A549 (cell line): Measurements from ENCODE around the gene CMTM3. TPM values are rescaled to one million over a fixed set of nuclear protein-coding genes. Genes with fewer than 3 reads are reported as not detected.

Experiments used
- ATAC-seq, 2 experiments: fragments of 200-7000 bp in 1 of 2; fragments of >200 bp in 1 of 2; cut with Nextera tagmentation in 1 of 2; cut with Tn5 transposase in 1 of 2; 3 replicates each; pipeline versions ENCODE4 v1.8.0 to v1.9.1; 2018 to 2020; ENCODE audit warnings: mild to moderate bottlenecking in 1 of 2, moderate library complexity in 1 of 2
- CTCF ChIA-PET: fragments of 300-600 bp; sonication (Branson Sonifier 250); formaldehyde crosslinking; extraction: SDS; loops from one replicate; lab custom pipeline; 2021; ENCODE audit warnings: antibody characterized with exemption, inconsistent platforms; lab: Yijun Ruan, JAX
- POLR2A ChIA-PET: fragments of 350-600 bp; formaldehyde crosslinking; extraction: SDS; loops from one replicate; lab custom pipeline; 2021; ENCODE audit warnings: antibody characterized with exemption, inconsistent platforms; lab: Yijun Ruan, JAX
- DNase-seq, 2 experiments: peaks; one replicate each; pipeline versions ENCODE4 v3.0.0 to v3.0.0-alpha.2; 2011 to 2016; ENCODE audit warnings: low read depth in 1 of 2, low spot score in 1 of 2
- FAIRE-seq: peaks from 2 replicates; lab custom pipeline; 2011; peaks lifted over from hg19 to GRCh38; lab: Jason Lieb, UNC
- H3K27ac ChIP-seq, 2 experiments: fragments of >200 bp; sonication (Bioruptor Twin); formaldehyde crosslinking; 3 replicates each; pipeline ENCODE4 v1.5.1; 2016 to 2017
- H3K4me1 ChIP-seq: fragments of >200 bp; sonication (Bioruptor Twin); formaldehyde crosslinking; 3 replicates; pipeline ENCODE4 v1.6.1; 2016
- H3K4me2 ChIP-seq: fragments of >200 bp; sonication (Bioruptor Twin); formaldehyde crosslinking; 3 replicates; pipeline ENCODE4 v1.6.1; 2016
- H3K4me3 ChIP-seq: fragments of >200 bp; sonication (Bioruptor Twin); formaldehyde crosslinking; 3 replicates; pipeline ENCODE4 v1.5.1; 2016
- H3K9me3 ChIP-seq: fragments of >200 bp; sonication (Bioruptor Twin); formaldehyde crosslinking; 3 replicates; pipeline ENCODE4 v1.6.1; 2016
- CBX2 ChIP-seq: fragments of 200-600 bp; sonication (generic); IDR thresholded peaks from 2 replicates; pipeline ENCODE4 v1.6.1; 2016; ENCODE audit warnings: low read depth, mild to moderate bottlenecking, borderline replicate concordance
- CEBPB ChIP-seq, 2 experiments: fragments of >200 bp in 1 of 2; sonication (Bioruptor Twin) in 1 of 2; formaldehyde crosslinking in 1 of 2; IDR thresholded peaks; 2 replicates each; pipeline ENCODE4 v1.6.1; 2012 to 2016
- CHD2 ChIP-seq: fragments of 150-350 bp; IDR thresholded peaks from 2 replicates; pipeline ENCODE4 v1.6.1; 2014; ENCODE audit warnings: low read length; ENCODE audit not compliant: partially characterized antibody
- EP300 ChIP-seq, 2 experiments: fragments of >200 bp; sonication (Bioruptor Twin); formaldehyde crosslinking; IDR thresholded peaks; 2 replicates in 1 of 2; 3 replicates in 1 of 2; pipeline ENCODE4 v1.6.1; 2016 to 2017
- FOSB ChIP-seq: fragments of 250-450 bp; sonication (Bioruptor Pico); IDR thresholded peaks from 2 replicates; pipeline ENCODE4 v1.5.0; 2020; ENCODE audit warnings: mild to moderate bottlenecking, moderate library complexity
- GATA3 ChIP-seq: IDR thresholded peaks from 2 replicates; pipeline ENCODE4 v1.6.1; 2012; ENCODE audit warnings: borderline replicate concordance
- HDAC2 ChIP-seq: fragments of 200-600 bp; sonication (generic); IDR thresholded peaks from 2 replicates; pipeline ENCODE4 v1.6.1; 2016
- HEYL ChIP-seq: fragments of 250-450 bp; sonication (Bioruptor Pico); IDR thresholded peaks from 2 replicates; pipeline ENCODE4 v1.8.0; 2021; ENCODE audit warnings: mild to moderate bottlenecking, moderate library complexity
- HOXA7 ChIP-seq: fragments of 250-450 bp; sonication (Bioruptor Pico); IDR thresholded peaks from 2 replicates; pipeline ENCODE4 v1.5.0; 2020; ENCODE audit warnings: mild to moderate bottlenecking, moderate library complexity
- KDM5A ChIP-seq: fragments of 200-600 bp; sonication (generic); IDR thresholded peaks from 2 replicates; pipeline ENCODE4 v1.6.1; 2016; ENCODE audit warnings: antibody characterized with exemption, mild to moderate bottlenecking
- MAFK ChIP-seq: fragments of 450-650 bp; IDR thresholded peaks from 2 replicates; pipeline ENCODE4 v1.6.1; 2014; ENCODE audit not compliant: partially characterized antibody
- RARB ChIP-seq: fragments of 250-450 bp; sonication (Bioruptor Pico); IDR thresholded peaks from 2 replicates; pipeline ENCODE4 v1.8.0; 2021; ENCODE audit warnings: mild to moderate bottlenecking, moderate library complexity
- RCOR1 ChIP-seq: fragments of 150-350 bp; IDR thresholded peaks from 2 replicates; pipeline ENCODE4 v1.6.1; 2014; ENCODE audit warnings: antibody characterized with exemption, low read length, low read depth
- RNF2 ChIP-seq: fragments of 200-600 bp; sonication (generic); IDR thresholded peaks from 2 replicates; pipeline ENCODE4 v1.6.1; 2016; ENCODE audit warnings: low read depth, mild to moderate bottlenecking, antibody characterized with exemption, moderate library complexity, borderline replicate concordance
- SMC3 ChIP-seq: fragments of >200 bp; sonication (Bioruptor Twin); formaldehyde crosslinking; IDR thresholded peaks from 3 replicates; pipeline ENCODE4 v1.6.1; 2018; ENCODE audit warnings: inconsistent platforms
- SREBF2 ChIP-seq: fragments of 450-650 bp; IDR thresholded peaks from 2 replicates; pipeline ENCODE4 v1.6.1; 2014; ENCODE audit warnings: mild to moderate bottlenecking, moderate library complexity
- TFCP2L1 ChIP-seq: fragments of 250-450 bp; sonication (Bioruptor Pico); IDR thresholded peaks from 2 replicates; pipeline ENCODE4 v1.5.0; 2021; ENCODE audit warnings: mild to moderate bottlenecking
- TP53 ChIP-seq: fragments of 250-450 bp; sonication (Bioruptor Pico); IDR thresholded peaks from 2 replicates; pipeline ENCODE4 v1.5.0; 2021; ENCODE audit warnings: mild to moderate bottlenecking, moderate library complexity
- ZC3H11A ChIP-seq: fragments of 450-650 bp; IDR thresholded peaks from 2 replicates; pipeline ENCODE4 v1.6.1; 2014; ENCODE audit warnings: antibody characterized with exemption, mild to moderate bottlenecking
- ZNF302 ChIP-seq: fragments of 250-450 bp; sonication (Bioruptor Pico); IDR thresholded peaks from 2 replicates; pipeline ENCODE4 v1.9.0; 2021; ENCODE audit warnings: inconsistent platforms, mild to moderate bottlenecking, moderate library complexity
- WGBS: methylation state at CpG from one replicate; pipeline ENCODE4 v1.1.6; 2017; ENCODE audit errors: missing lambda C conversion rate; 5-methylcytosine and 5-hydroxymethylcytosine counted together
- polyA plus RNA-seq, 4 experiments: library from polyadenylated mRNA; depleted of rRNA in 3 of 4; stranded (reverse); fragments of >200 nt; fragmentation: RNase III in 1 of 4; extraction: RNeasy Plus Mini Kit Qiagen cat#74134 plus additional on column Dnase treatment in 1 of 4; gene quantifications; 2 replicates in 3 of 4; 3 replicates in 1 of 4; pipeline ENCODE4 v1.2.3, GENCODE V29; 2011 to 2017
- TF ChIP-seq, protein P1 (sequence below): IDR thresholded peaks from 2 replicates; pipeline ENCODE4 v1.6.1; 2012
- TF ChIP-seq, protein P2 (sequence below): fragments of 200-600 bp; sonication (generic); IDR thresholded peaks from 2 replicates; pipeline ENCODE4 v1.6.1; 2016; ENCODE audit warnings: antibody characterized with exemption, mild to moderate bottlenecking, moderate library complexity

Gene CMTM3
- polyA plus RNA-seq, 2 of the 4 experiments (the other 2 are of a cell fraction): 36.0 to 36.1 TPM

DNA sequence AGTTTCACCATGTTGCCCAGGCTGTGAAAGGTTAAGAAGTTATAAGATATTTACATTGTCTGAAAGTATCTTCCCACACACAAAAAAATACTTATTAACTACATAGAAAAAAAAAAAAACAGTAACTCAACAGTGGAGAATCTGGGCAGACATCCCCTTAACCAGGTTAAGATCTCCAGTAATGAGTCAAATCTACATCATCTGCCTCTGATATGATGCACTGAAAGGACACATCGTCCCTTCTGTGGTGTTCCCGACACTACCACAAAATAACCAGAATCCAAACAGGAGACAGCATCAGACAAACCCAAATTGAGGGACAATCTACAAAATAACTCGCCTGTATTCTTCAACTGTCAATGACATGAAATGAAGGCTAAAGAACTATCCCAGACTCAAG is 52.0 kb downstream of the CMTM3 start:
- H3K9me3 ChIP-seq: no peaks in the 10 kb centered on the region
- no peak for TF ChIP-seq TP53 (CRISPR knock-in tag)
- TF ChIP-seq HOXA7 (CRISPR knock-in tag): no peak
- no peak for TF ChIP-seq TFCP2L1 (CRISPR knock-in tag)
- no peak for TF ChIP-seq RCOR1
- TF ChIP-seq CEBPB (IDR thresholded peaks at IDR 0.05): no peak
- TF ChIP-seq, protein P1, sequence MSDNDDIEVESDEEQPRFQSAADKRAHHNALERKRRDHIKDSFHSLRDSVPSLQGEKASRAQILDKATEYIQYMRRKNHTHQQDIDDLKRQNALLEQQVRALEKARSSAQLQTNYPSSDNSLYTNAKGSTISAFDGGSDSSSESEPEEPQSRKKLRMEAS: no peak
- no peak for TF ChIP-seq SREBF2
- TF ChIP-seq ZNF302: no peak
- no peak for TF ChIP-seq HEYL (CRISPR knock-in tag)
- TF ChIP-seq GATA3: no peak
- TF ChIP-seq, protein P2, sequence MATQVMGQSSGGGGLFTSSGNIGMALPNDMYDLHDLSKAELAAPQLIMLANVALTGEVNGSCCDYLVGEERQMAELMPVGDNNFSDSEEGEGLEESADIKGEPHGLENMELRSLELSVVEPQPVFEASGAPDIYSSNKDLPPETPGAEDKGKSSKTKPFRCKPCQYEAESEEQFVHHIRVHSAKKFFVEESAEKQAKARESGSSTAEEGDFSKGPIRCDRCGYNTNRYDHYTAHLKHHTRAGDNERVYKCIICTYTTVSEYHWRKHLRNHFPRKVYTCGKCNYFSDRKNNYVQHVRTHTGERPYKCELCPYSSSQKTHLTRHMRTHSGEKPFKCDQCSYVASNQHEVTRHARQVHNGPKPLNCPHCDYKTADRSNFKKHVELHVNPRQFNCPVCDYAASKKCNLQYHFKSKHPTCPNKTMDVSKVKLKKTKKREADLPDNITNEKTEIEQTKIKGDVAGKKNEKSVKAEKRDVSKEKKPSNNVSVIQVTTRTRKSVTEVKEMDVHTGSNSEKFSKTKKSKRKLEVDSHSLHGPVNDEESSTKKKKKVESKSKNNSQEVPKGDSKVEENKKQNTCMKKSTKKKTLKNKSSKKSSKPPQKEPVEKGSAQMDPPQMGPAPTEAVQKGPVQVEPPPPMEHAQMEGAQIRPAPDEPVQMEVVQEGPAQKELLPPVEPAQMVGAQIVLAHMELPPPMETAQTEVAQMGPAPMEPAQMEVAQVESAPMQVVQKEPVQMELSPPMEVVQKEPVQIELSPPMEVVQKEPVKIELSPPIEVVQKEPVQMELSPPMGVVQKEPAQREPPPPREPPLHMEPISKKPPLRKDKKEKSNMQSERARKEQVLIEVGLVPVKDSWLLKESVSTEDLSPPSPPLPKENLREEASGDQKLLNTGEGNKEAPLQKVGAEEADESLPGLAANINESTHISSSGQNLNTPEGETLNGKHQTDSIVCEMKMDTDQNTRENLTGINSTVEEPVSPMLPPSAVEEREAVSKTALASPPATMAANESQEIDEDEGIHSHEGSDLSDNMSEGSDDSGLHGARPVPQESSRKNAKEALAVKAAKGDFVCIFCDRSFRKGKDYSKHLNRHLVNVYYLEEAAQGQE: no peak
- TF ChIP-seq HDAC2: no peak
- no peak for TF ChIP-seq FOSB
- TF ChIP-seq, all 56 proteins: peak for 0
- peaks cover 19% of the 10 kb centered on the region for H3K4me1 ChIP-seq
- no peak overlapping the region for H3K4me2 ChIP-seq
- ChIA-PET POLR2A (interaction anchor here (0.5 kb wide), 1 partner anchor 85 kb away, joined by 7 read pairs; no protein-coding TSS in a partner anchor), CTCF (interaction anchor here (1.5 to 9.7 kb wide), 3 partner anchors 49 to 72 kb away, joined by 5 to 53 read pairs (median 8); no protein-coding TSS in a partner anchor)
- DNase-seq: no peak
- FAIRE-seq: no peak
- WGBS: 67% methylated on average over 3 of the region's 3 CpGs
- H3K4me3 ChIP-seq: no peak overlapping the region
- ATAC-seq: no peak
- no peak overlapping the region for H3K27ac ChIP-seq

DNA sequence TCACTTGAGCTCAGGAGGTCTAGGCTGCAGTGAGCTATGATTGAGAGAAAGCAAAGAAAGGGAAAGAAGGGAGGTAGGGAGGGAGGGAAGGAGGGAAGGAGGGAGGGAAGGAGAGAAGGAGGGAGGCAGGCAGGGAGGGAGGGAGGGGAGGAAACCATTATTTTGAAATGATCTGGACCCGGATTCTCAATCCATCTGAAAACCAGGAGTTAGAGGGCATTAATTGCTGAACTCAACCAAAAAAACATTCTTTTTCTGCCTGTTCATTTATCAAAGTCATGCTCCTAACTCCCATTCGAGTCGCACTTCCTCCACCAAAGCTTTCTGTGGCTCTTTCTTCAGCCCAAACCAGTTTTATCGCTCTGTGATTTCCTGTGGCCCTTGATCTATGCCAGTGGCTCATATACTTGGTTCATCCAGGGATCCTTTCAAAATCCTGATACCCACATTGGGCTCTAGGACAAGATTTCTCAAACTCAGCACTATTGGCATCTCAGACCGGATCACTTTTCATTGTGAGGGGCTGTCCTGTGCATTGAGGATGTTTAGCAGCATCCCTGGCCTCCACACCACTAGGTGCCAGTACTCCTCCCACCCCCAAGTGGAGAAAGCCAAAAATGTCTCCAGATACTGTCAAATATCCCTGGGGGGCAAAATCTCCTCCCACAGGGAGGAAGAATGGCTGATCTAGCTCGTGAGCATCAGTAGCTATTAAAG is 53.8 kb downstream of the CMTM3 start:
- POLR2A ChIA-PET: interaction anchor here (0.6 kb wide), 1 partner anchor 22 kb away, joined by 12 read pairs; no protein-coding TSS in a partner anchor
- 91% methylated on average over 6 of the region's 6 CpGs for WGBS
- Histone ChIP-seq H3K27ac (no peak overlapping the region), H3K4me2 (no peak overlapping the region), H3K4me3 (no peak overlapping the region), H3K4me1 (peaks cover 30% of the 10 kb centered on the region), H3K9me3 (no peaks in the 10 kb centered on the region)
- ATAC-seq: no peak
- peak; percentile 18 for TF ChIP-seq MAFK
- no peak for TF ChIP-seq SMC3
- no peak for DNase-seq
- no peak for FAIRE-seq
- CTCF ChIA-PET: interaction anchor here (1.0 to 9.7 kb wide), 7 partner anchors 18 to 332 kb away, joined by 3 to 53 read pairs (median 5); partner anchors contain the start of gene DYNC1LI2

DNA sequence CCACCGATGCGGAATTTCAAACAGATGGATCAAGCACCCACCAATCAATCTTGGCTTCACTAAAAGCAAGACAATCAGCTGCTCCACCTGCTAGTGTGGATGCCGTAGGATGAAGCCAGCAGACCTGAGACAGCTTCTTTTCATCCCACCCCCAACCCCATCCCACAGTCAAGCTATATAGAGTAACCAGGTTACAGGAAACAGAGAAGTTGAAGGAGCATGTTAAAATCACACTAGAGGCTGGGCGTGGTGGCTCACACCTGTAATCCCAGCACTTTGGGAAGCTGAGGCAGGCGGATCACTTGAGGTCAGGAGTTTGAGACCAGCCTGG is 54.3 kb downstream of the CMTM3 start:
- ChIA-PET CTCF (interaction anchor here (1.0 to 9.7 kb wide), 6 partner anchors 6 to 93 kb away, joined by 3 to 74 read pairs (median 30); partner anchors contain the start of gene DYNC1LI2), POLR2A (no interaction called here)
- TF ChIP-seq SREBF2 (no peak), EP300 (IDR thresholded peaks at IDR 0.05) (no peak), CBX2 (no peak), RARB (CRISPR knock-in tag) (no peak), RNF2 (no peak), KDM5A (no peak), ZC3H11A (no peak), CHD2 (no peak)

More for the DNA sequence above, 54.3 kb downstream of the CMTM3 start:
- Histone ChIP-seq H3K4me2 (no peak overlapping the region), H3K4me3 (no peak overlapping the region), H3K27ac (no peak overlapping the region), H3K4me1 (peaks cover 30% of the 10 kb centered on the region), H3K9me3 (no peaks in the 10 kb centered on the region)
- ATAC-seq (no peak), FAIRE-seq (no peak), DNase-seq (no peak)
- WGBS: 100% methylated on average over 5 of the region's 5 CpGs
